Ishikawa (cell line): ENCODE data around the gene MAMDC4.

ENCODE experiments used
- CEBPB ChIP-seq: IDR thresholded peaks from 2 replicates; pipeline ENCODE4 v1.6.1; 2012
- CREB1 ChIP-seq: IDR thresholded peaks from 2 replicates; pipeline ENCODE4 v1.6.1; 2012; ENCODE audit warnings: low read depth
- EP300 ChIP-seq: IDR thresholded peaks from 2 replicates; pipeline ENCODE4 v1.6.1; 2012; ENCODE audit warnings: borderline replicate concordance
- MAX ChIP-seq: IDR thresholded peaks from 2 replicates; pipeline ENCODE4 v1.6.1; 2012
- NFIC ChIP-seq: IDR thresholded peaks from 2 replicates; pipeline ENCODE4 v1.6.1; 2012
- RAD21 ChIP-seq: IDR thresholded peaks from 2 replicates; pipeline ENCODE4 v1.6.1; 2012; ENCODE audit warnings: low read depth
- REST ChIP-seq: IDR thresholded peaks from 2 replicates; pipeline ENCODE4 v1.6.1; 2012; ENCODE audit warnings: low read depth, mild to moderate bottlenecking
- TAF1 ChIP-seq: IDR thresholded peaks from 2 replicates; pipeline ENCODE4 v1.6.1; 2012; ENCODE audit warnings: low read depth, mild to moderate bottlenecking
- TCF12 ChIP-seq: IDR thresholded peaks from 2 replicates; pipeline ENCODE4 v1.6.1; 2012; ENCODE audit warnings: low read depth
- YY1 ChIP-seq: IDR thresholded peaks from 2 replicates; pipeline ENCODE4 v1.6.1; 2012; ENCODE audit warnings: low read depth
- ZBTB7A ChIP-seq: IDR thresholded peaks from 2 replicates; pipeline ENCODE4 v1.6.1; 2012; ENCODE audit warnings: low read depth
- TF ChIP-seq, protein P1 (sequence below): IDR thresholded peaks from 2 replicates; pipeline ENCODE4 v1.6.1; 2012

DNA sequence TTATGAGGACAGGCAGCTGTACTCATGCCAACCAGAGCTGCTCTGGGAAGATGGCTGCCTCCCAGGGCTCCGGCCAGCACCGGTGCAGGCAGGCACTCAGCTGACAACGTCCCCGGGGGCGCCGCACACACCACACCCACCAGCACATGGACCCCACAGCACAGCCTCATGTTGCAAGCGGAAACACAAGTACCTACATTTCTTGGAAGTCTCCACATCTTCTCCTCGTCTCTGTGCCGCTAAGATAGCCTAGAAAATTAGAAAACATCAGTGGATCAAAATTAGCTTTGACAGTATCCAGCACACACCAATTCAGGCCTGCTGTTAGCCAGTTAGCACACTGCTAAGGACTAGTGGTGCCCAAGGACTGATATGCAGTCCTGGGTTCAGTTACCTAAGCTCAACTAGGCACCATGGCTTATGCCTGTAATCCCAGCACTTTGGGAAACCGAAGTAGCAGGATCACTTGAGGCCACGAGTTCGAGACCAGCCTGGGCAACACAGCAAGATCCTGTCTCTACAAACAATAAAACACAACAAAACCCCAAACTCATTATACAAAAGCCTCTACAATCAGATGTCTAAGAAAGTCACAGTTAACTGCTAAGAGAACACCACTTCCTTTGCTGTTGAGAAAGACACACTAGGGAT, 11.6 kb downstream of the MAMDC4 start:
- TF ChIP-seq ZBTB7A: no peak
- TF ChIP-seq REST: no peak
- TF ChIP-seq EP300: no peak
- TF ChIP-seq TAF1: no peak
- TF ChIP-seq CREB1: no peak
- no peak for TF ChIP-seq NFIC
- no peak for TF ChIP-seq RAD21
- TF ChIP-seq CEBPB: no peak
- no peak for TF ChIP-seq MAX
- no peak for TF ChIP-seq TCF12
- TF ChIP-seq, protein P1, sequence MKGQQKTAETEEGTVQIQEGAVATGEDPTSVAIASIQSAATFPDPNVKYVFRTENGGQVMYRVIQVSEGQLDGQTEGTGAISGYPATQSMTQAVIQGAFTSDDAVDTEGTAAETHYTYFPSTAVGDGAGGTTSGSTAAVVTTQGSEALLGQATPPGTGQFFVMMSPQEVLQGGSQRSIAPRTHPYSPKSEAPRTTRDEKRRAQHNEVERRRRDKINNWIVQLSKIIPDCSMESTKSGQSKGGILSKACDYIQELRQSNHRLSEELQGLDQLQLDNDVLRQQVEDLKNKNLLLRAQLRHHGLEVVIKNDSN: no peak
- no peak for TF ChIP-seq YY1
